Muscle of leg (tissue), 11 donors: Measurements from ENCODE around the gene TENT5A. TPM values are rescaled to one million over a fixed set of nuclear protein-coding genes. Genes with fewer than 3 reads are reported as not detected.

Source experiments
- DNase-seq: peaks from one replicate; pipeline ENCODE4 v3.0.0; 2013
- H3K27ac ChIP-seq: one replicate; pipeline ENCODE4 v1.5.1; 2013; ENCODE audit warnings: mild to moderate bottlenecking, low read length, control low read depth
- H3K27me3 ChIP-seq: one replicate; pipeline ENCODE4 v1.6.1; 2013; ENCODE audit warnings: low read length; ENCODE audit not compliant: control insufficient read depth, insufficient read depth
- H3K36me3 ChIP-seq: one replicate; pipeline ENCODE4 v1.6.1; 2013; ENCODE audit warnings: low read length; ENCODE audit not compliant: control insufficient read depth, insufficient read depth
- H3K4me1 ChIP-seq: one replicate; pipeline ENCODE4 v1.6.1; 2013; ENCODE audit warnings: low read length; ENCODE audit not compliant: control insufficient read depth, insufficient read depth
- H3K4me3 ChIP-seq: one replicate; pipeline ENCODE4 v1.5.1; 2013; ENCODE audit warnings: low read length, control low read depth
- H3K9me3 ChIP-seq: replicated peaks from 2 replicates; pipeline ENCODE4 v1.6.1; 2013; ENCODE audit warnings: low read depth, low read length; ENCODE audit not compliant: control insufficient read depth
- whole genome bisulfite sequencing: methylation state at CpG from one replicate; pipeline ENCODE4 v1.1.5; 2013; ENCODE audit warnings: missing lambda C conversion rate; ENCODE audit not compliant: insufficient coverage; 5-methylcytosine and 5-hydroxymethylcytosine counted together
- polyA plus RNA-seq, 8 donors: library from polyadenylated mRNA; unstranded; fragments of 120-200 nt; gene quantifications; one replicate each; pipeline versions ENCODE4 v1.2.1 to v1.2.3, GENCODE V29; 2013; ENCODE audit warnings: inconsistent platforms in 1 of 8, low replicate concordance in 1 of 8; ENCODE audit not compliant: insufficient read length in 8 of 8, insufficient read depth in 1 of 8
- total RNA-seq: library from RNA; stranded (reverse); fragments of 120-200 nt; gene quantifications from one replicate; pipeline ENCODE4 v1.2.4, GENCODE V29; 2013

The TENT5A gene
- total and polyA plus RNA-seq, 9 donors, result 5.1 to 23.1 (median 9.2) TPM

DNA sequence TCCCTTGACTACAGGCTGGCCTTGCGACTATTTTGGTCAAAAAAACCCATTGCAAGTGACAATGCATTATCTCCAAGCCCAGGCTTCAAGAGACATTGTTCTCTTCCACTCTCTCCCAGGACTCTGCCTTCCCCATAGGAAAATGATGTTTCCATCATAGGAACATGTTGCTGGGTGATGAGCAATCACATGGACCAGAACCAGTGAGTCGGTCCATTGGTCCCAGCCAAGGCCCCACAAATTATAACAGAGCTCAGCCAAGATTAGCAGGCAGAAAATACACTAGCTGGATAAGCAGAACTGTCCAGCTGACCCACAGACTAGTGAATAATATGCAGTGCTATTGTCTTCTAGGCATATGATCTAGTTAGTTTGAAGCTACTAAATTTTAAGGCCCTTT is 27.4 kb downstream of the TENT5A start:
- Histone ChIP-seq H3K4me1 (no peaks in the 10 kb centered on the region), H3K36me3 (no peaks in the 10 kb centered on the region), H3K4me3 (no peak overlapping the region), H3K27ac (no peak overlapping the region), H3K27me3 (no peaks in the 10 kb centered on the region), H3K9me3 (no peaks in the 10 kb centered on the region)
- WGBS, result 83% methylated on average over 1 of the region's 2 CpGs
- no peak for DNase-seq

DNA sequence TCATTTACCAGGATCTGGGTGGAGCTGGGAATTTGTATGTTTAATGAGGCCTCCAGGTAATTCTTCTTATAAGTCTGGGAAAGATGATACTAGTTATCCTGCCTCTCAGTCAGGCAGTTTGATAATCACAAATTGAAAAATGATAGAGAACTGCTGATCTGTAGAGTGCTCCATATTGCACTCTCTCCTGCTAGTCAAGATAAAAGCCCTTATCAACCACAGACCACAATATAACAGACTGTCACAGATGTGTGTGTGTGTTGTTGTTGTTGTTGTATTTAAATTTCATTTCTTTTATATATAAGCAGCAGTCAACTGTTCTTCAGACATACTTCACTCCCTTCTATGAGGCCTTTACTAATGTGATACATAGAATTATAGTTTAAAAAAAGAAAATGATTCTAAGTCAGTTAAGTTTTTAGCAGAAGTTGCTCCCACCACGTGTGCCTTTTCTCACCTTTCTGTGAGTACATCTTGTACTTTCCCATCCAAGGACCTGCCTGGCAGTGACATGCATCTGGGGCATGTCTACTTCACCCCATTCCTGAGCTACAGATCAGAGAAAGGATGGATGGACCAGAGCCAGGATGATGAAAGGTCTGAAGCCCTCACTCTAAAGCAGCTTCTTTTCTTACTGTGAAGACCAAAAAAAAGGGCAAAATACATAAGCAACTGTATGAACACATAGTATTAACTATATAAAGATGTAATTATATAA is 29.8 kb downstream of the TENT5A start:
- no CpG with 5 or more reads among the region's 1 CpG for WGBS
- no peaks in the 10 kb centered on the region for H3K27me3 ChIP-seq
- no peaks in the 10 kb centered on the region for H3K9me3 ChIP-seq
- DNase-seq, result no peak
- no peak overlapping the region for H3K4me3 ChIP-seq
- no peak overlapping the region for H3K27ac ChIP-seq
- no peaks in the 10 kb centered on the region for H3K4me1 ChIP-seq
- H3K36me3 ChIP-seq, result no peaks in the 10 kb centered on the region

DNA sequence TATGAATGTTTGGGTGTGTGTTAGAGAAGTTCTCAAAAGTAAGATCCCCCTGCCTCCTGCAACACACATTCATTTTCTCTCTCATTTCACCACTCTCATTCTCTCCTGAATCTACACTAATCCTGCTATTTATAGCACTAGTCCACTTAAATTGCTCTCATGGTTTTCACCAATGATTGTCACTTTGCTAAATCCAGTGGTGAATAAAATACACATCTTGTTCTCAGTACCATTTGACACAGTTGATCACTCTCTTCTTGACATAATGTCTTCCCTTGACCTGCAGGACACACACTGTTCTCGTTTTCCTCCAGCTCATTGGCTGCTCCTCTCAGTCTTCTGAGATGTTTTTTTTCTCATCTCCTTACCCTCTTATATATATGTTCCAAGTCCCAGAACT is 32.1 kb downstream of the TENT5A start:
- WGBS, result 67% methylated on average over 1 of the region's 1 CpG
- Histone ChIP-seq H3K4me1 (no peaks in the 10 kb centered on the region), H3K9me3 (no peaks in the 10 kb centered on the region), H3K36me3 (no peaks in the 10 kb centered on the region), H3K27ac (no peak overlapping the region), H3K27me3 (no peaks in the 10 kb centered on the region), H3K4me3 (no peak overlapping the region)
- no peak for DNase-seq

DNA sequence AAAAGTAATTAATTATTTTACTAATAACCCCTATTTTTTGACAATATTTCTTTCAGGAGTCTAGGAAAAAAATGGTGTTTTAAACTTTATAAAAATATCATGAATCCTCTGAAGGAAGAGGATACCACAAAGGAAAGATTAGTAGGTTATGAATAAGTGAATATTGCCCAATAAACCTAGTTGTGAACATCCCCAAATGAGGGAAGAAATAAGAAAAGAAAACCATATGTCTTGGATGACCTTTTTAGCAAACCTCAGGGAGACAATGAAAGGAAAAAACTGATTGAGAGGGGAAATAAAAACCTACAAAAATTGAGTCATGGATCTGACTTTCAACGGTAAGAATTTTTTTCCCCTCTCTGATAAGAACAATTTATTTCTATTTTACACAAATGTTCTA is 34.4 kb downstream of the TENT5A start:
- WGBS, result no CpG with 5 or more reads among the region's 1 CpG
- no peak overlapping the region for H3K4me3 ChIP-seq
- no peaks in the 10 kb centered on the region for H3K36me3 ChIP-seq
- H3K27ac ChIP-seq, result no peak overlapping the region
- H3K4me1 ChIP-seq, result no peaks in the 10 kb centered on the region
- H3K27me3 ChIP-seq, result no peaks in the 10 kb centered on the region
- no peak for DNase-seq
- no peaks in the 10 kb centered on the region for H3K9me3 ChIP-seq

DNA sequence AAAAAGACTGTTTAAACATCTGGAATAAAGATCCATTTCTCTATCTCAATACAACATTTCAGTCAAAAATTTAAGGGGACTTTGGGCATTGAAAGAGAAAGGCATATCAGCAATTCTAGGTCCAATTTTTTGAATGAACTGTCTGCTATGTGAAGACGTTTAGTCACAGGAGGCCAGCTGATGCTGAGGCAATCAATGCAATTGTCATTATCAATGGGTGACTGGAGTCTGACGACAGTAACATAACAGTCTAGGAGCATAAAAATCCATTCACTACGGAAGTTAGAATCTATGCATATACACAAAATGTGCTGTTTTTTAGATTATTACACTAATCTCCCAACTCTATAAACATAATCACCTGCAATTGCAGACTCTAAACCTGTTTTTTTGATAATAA is 37.8 kb downstream of the TENT5A start:
- Histone ChIP-seq H3K36me3 (no peaks in the 10 kb centered on the region), H3K27me3 (no peaks in the 10 kb centered on the region), H3K9me3 (no peaks in the 10 kb centered on the region), H3K27ac (no peak overlapping the region), H3K4me1 (no peaks in the 10 kb centered on the region), H3K4me3 (no peak overlapping the region)
- no CpG with 5 or more reads among the region's 3 CpGs for WGBS
- DNase-seq, result peak; percentile 29

DNA sequence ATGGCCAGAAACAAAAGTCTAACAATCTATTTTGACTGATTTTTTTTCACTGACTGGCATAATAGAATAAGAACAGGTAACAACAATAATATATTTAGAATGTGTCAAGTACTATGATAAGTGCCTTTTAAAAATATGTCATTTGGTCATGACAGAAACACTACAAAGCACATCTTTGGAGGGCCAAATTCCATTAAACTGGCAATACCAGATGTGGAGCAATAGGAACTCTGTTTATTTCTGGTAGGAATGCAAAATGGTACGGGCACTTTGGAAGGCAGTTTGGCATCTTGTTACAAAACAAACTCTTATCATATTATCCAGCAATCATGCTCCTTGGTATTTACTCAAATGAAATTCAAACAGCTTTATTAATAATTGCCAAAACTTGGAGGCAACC is 39.3 kb downstream of the TENT5A start:
- no peak overlapping the region for H3K4me3 ChIP-seq
- H3K9me3 ChIP-seq, result no peaks in the 10 kb centered on the region
- no peaks in the 10 kb centered on the region for H3K4me1 ChIP-seq
- H3K36me3 ChIP-seq, result no peaks in the 10 kb centered on the region
- H3K27me3 ChIP-seq, result no peaks in the 10 kb centered on the region
- no peak for DNase-seq
- no peak overlapping the region for H3K27ac ChIP-seq
- WGBS, result no CpG with 5 or more reads among the region's 1 CpG

DNA sequence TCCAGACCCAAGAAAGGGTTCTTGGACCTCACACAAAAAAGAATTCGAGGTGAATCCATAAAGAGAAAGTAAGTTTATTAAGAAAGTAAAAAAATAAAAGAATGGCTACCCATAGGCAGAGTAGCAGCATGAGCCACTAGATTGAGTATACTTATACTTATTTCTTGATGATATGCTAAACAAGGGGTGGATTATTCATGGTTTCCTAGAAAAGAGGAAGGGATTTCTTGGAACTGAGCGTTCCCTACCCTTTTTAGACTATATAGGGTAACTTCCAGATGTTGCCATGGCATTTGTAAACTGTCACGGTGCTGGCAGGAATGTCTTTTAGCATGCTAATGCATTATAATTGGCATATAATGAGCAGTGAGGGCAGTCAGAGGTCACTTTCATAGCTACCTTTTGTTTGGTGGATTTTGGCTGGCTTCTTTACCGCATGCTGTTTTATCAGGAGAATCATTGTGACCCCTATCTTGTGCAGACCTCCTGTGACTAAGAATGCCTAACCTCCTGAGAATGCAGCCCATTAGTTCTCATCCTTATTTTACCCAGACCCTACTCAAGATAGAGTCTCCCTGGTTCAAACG is 44.3 kb downstream of the TENT5A start:
- DNase-seq, result no peak
- Histone ChIP-seq H3K4me1 (no peaks in the 10 kb centered on the region), H3K4me3 (no peak overlapping the region), H3K9me3 (no peaks in the 10 kb centered on the region), H3K27ac (no peak overlapping the region), H3K27me3 (no peaks in the 10 kb centered on the region), H3K36me3 (no peaks in the 10 kb centered on the region)
- 22% methylated on average over 1 of the region's 5 CpGs for WGBS

DNA sequence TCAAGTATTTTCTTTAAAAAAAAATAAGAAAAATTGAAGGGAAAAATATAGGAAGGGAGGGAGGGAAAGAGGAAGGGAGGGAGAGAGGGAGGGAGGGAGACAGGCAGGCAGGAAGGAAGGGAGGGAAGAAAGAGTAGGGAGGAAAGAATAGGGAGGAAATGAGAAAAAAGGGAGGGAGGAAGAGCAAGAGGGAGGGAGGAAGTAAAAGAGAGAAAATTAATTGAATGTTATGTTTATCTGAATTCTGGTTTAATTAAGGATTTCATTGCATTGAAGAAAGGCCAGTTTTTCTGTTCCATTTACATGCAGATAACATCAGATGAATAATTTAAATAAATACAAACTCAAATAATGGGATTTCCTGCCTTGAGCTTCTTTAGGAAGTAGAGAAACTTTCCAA is 47.8 kb downstream of the TENT5A start:
- DNase-seq, result no peak
- Histone ChIP-seq H3K9me3 (no peaks in the 10 kb centered on the region), H3K4me3 (no peak overlapping the region), H3K4me1 (no peaks in the 10 kb centered on the region), H3K36me3 (no peaks in the 10 kb centered on the region), H3K27me3 (no peaks in the 10 kb centered on the region), H3K27ac (no peak overlapping the region)

DNA sequence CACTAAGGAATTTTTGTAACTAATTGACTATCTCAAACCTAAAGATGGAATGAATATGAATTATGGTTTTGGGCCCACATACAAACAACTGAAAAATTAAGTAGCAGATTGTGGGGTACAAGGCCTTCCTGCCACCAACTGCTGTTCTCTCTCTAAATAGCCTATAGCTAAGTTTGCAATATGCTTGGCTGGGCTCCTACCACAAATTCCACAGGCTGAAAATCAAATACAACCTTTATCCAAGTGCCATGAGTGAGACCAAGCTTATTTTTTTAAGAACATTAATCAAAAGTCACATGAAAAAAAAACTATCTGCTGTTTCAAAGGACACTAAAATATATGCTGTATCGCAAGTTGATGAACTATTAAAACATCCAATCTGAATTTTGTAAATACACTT is 52.1 kb downstream of the TENT5A start:
- no peak for DNase-seq
- H3K4me1 ChIP-seq, result no peaks in the 10 kb centered on the region
- no peaks in the 10 kb centered on the region for H3K9me3 ChIP-seq
- no peaks in the 10 kb centered on the region for H3K36me3 ChIP-seq
- H3K27ac ChIP-seq, result no peak overlapping the region
- WGBS, result no CpG with 5 or more reads among the region's 1 CpG
- H3K4me3 ChIP-seq, result no peak overlapping the region
- H3K27me3 ChIP-seq, result no peaks in the 10 kb centered on the region

DNA sequence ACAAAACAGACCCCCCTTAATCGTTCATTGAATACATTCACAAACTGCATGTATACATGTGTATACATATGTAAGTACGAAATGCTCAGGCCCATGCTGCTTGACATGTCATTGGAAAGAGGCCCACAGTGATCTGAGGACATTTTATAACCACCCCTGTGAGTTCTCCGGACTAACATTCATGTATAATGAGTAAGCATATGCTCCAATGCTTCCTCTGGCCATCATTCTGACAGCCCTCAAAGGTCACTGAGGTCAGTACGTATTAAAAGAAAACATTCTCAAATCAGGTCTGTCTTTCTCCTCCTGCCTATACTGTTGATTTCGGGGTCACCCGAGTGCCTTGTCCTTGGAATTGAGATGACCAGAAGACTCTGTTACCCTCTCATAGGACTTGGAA is 54.9 kb downstream of the TENT5A start:
- Histone ChIP-seq H3K9me3 (no peaks in the 10 kb centered on the region), H3K27ac (no peak overlapping the region), H3K4me1 (no peaks in the 10 kb centered on the region), H3K4me3 (no peak overlapping the region), H3K36me3 (no peaks in the 10 kb centered on the region), H3K27me3 (no peaks in the 10 kb centered on the region)
- no peak for DNase-seq
- 59% methylated on average over 2 of the region's 6 CpGs for WGBS

DNA sequence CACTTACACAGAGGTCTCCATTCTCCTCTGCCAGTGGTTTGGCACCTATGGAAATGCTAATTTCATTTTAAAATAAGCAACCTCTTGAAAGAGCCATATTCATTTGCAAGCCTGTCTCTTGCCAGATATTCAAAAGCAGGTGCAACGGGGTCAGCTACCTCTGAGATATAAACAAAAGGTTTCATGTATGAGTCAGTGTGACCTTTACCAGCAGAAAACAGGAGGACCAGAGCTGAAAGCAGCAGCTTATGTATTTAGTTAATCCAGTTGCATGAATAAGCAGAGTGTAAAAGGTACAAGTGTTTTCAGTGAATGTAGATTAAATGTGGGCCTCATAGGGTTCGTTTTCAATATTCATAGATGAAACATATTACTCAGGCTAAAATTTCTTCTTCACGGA is 56.0 kb downstream of the TENT5A start:
- Histone ChIP-seq H3K27me3 (no peaks in the 10 kb centered on the region), H3K36me3 (no peaks in the 10 kb centered on the region), H3K4me1 (no peaks in the 10 kb centered on the region), H3K4me3 (no peak overlapping the region), H3K9me3 (no peaks in the 10 kb centered on the region), H3K27ac (no peak overlapping the region)
- WGBS, result 67% methylated on average over 1 of the region's 3 CpGs
- DNase-seq, result no peak
